GM18909 (cell line): Measurements from ENCODE around the gene FBXW11.

Experiments
- ATAC-seq: cut with Tn5 transposase; IDR thresholded peaks from one replicate; pipeline ENCODE4 v1.9.1; 2021; ENCODE audit warnings: mild to moderate bottlenecking; ENCODE audit not compliant: unreplicated experiment, poor library complexity

Gene FBXW11

DNA sequence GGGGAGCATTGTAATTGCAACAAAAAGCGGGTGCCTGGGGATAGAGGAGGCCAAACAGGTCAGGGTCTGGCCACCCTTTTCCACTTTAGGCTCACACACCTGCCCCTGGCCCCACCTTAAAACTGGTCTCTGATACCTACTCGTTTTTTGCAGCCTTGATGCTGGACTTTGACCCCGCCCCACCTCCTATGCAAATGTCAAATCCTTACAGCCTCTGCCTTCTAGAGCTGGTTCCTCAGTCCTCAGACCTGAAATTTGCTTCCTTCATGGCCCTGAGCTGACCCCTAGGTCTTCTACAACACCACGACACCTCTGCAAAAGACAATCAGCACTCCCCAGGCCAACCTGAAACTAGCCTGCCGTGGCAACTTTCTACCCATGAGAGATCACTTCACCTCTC, 183.2 kb downstream of the FBXW11 start:
- no peak for ATAC-seq

DNA sequence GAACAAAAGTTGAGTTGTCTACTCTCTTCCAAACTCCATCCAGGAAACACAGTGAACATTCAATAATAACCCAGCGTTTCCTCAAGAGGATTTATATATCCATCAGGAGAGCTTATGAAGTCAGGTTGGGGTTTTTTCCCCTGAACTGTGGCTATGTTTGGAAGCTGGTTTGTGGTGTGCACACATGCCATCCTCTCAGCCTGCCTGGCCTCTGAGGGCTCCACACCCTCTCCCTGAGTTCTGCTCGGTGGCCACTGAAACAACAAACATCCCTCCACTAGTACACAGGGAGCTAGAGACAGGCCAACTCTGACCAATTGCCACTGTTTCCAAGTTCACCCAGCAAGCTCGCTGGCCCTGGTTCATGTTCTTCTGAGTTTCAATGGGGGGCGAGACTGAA, 185.2 kb downstream of the FBXW11 start:
- no peak for ATAC-seq

DNA sequence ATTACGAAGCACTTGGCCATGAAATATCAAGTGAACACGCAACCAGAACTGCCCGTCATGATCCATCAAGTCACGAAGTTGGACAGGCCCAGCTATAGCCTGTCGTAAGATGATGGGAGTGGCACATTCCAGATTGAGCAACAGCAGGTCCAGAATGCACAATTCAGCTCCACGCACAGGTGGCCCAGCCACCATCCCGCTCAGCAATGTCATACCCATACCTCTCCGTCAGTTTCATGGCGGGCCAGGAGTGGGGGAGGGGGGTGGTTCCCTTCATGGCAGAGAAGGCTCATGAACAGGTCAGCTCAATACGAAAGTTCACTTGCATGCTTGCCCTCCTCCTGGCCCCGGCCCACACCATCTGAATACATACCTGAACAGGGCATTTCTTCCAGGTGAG, 185.9 kb downstream of the FBXW11 start:
- no peak for ATAC-seq

DNA sequence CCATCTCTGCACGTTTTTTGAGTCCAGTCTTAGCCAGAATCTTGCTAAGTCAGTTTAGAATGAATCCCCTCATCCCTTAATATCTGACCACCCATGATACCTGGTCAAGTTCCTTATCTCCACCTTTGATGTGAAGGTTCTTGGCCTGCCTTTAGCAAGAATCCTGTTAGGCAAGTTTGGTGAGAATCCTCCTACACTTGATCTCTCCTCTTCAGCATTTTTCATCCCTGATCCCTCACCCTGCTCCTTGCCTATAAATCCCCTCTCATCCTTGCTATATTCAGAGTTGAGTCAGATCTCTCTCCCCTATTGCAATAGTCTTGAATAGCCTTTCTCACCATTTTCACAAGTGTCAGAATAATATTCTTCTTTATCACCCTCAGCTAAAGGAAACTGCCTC, 189.8 kb downstream of the FBXW11 start:
- no peak for ATAC-seq

DNA sequence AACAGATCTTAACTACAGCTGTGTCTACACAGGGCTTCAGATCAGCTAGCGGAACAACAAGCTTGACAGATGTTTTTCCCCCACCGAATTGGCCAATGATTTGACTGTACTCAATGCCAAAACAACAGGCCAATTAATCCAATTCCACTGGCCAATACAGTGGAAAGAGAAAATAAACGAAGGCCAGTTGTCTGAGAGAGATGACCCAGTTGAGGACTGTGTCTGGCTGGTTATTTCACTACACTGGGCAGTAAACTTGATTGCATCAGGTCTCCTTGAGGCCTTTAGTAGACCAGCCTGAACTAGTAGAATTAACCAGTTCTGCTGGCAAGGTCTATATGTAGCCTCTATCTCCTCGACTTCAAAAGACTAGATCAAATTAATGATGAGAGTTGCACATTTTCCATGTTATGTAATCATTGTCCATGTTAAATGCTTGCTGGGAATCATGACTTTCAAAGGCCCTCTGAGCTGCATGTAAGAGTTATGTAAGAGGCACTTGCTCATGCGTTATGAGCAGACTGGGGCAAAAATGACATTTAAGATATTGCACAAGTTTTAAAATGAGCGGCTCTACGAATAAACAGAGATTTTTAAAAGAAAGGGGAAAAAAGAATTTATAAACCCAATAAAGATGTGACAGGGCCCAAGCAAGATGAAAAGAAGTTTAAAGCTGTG, 192.5 kb downstream of the FBXW11 start:
- no peak for ATAC-seq

DNA sequence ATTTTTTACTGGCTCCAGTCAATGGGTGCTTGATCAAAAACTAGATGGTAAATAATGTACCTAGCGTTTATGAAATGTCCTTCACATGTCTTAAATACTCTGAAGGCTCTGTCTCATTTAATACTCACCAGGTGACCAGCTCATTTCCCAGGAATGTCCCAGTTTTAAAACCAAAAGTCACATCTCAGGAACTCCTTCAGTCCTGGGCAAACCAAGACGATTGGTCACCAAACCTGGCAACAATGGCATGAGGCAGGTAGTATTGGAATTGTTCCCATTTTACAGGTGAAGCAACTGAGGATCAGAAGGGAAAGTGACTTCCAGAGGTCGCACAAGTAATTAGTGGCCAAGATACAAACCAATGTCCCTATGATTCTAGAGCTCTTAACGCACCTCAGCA, 193.2 kb downstream of the FBXW11 start:
- ATAC-seq: no peak
